Lung (tissue), 12 donors: ENCODE data around the gene STAC. TPM values are rescaled to one million over a fixed set of nuclear protein-coding genes. Genes with fewer than 3 reads are reported as not detected.

Experiments
- ATAC-seq: fragments of 200-7000 bp; cut with Tn5 transposase; one replicate; pipeline ENCODE4 v1.9.1; 2020; ENCODE audit warnings: moderate number of reproducible peaks; ENCODE audit not compliant: insufficient read depth, low FRiP score
- DNase-seq, 3 donors: peaks; one replicate each; pipeline ENCODE4 v3.0.0-alpha.2; 2013 to 2017
- H3K27ac ChIP-seq, 2 donors: one replicate each; pipeline ENCODE4 v1.5.1; 2013; ENCODE audit warnings: mild to moderate bottlenecking in 2 of 2, moderate library complexity in 2 of 2, control low read depth in 1 of 2, inconsistent platforms in 1 of 2, low read depth in 1 of 2, low read length in 1 of 2
- H3K27me3 ChIP-seq, 3 donors: one replicate each; pipeline ENCODE4 v1.5.1; 2013; ENCODE audit warnings: low read length in 2 of 3; ENCODE audit not compliant: control insufficient read depth in 3 of 3, insufficient read depth in 3 of 3
- H3K36me3 ChIP-seq, 4 donors: one replicate each; pipeline ENCODE4 v1.5.1; 2013; ENCODE audit warnings: low read length in 4 of 4, mild to moderate bottlenecking in 1 of 4, moderate library complexity in 1 of 4; ENCODE audit not compliant: control insufficient read depth in 4 of 4, insufficient read depth in 4 of 4
- H3K4me1 ChIP-seq, 5 donors: one replicate each; pipeline ENCODE4 v1.5.1; 2013; ENCODE audit warnings: low read length in 5 of 5, mild to moderate bottlenecking in 2 of 5, moderate library complexity in 1 of 5; ENCODE audit not compliant: control insufficient read depth in 5 of 5, insufficient read depth in 5 of 5
- H3K4me3 ChIP-seq: one replicate; pipeline ENCODE4 v1.5.1; 2013; ENCODE audit warnings: mild to moderate bottlenecking, control low read depth, moderate library complexity
- H3K9ac ChIP-seq, 2 donors: one replicate each; pipeline ENCODE4 v1.5.1; 2013; ENCODE audit warnings: low read length in 2 of 2, control low read depth in 1 of 2; ENCODE audit not compliant: insufficient read depth in 1 of 2
- H3K9me3 ChIP-seq, 4 donors: one replicate each; pipeline ENCODE4 v1.5.1; 2013; ENCODE audit warnings: low read length in 3 of 4, mild to moderate bottlenecking in 1 of 4, moderate library complexity in 1 of 4; ENCODE audit not compliant: control insufficient read depth in 4 of 4, insufficient read depth in 3 of 4
- CTCF ChIP-seq: IDR thresholded peaks from 2 replicates; pipeline ENCODE4 v1.5.1; 2012; ENCODE audit warnings: mild to moderate bottlenecking; ENCODE audit errors: control extremely low read depth, extremely low read depth
- WGBS, 2 donors: extraction: QIAGEN DNeasy Blood & Tissue Kit; methylation state at CpG; one replicate each; pipeline ENCODE4 v1.1.7; 2013; 5-methylcytosine and 5-hydroxymethylcytosine counted together
- polyA plus RNA-seq, 2 donors: library from polyadenylated mRNA; stranded (reverse); fragments of 200-250 nt; gene quantifications; one replicate each; pipeline ENCODE4 v1.2.1, GENCODE V29; 2013
- total RNA-seq, 2 donors: library from RNA; depleted of rRNA in 1 of 2; stranded (reverse); fragments of >200 nt in 1 of 2; gene quantifications; one replicate each; pipeline ENCODE4 v1.2.1, GENCODE V29; 2014 to 2021
- donor health status: control.
- donor health status: control.
- donor health status: Bipolar disorder and iron deficiency.
- donor health status: healthy.
- donor health status: DM: yes; HTN: yes; CAD: no.

The STAC gene
- total and polyA plus RNA-seq, 4 donors: 1.3 to 17.2 (median 5.7) TPM

- no peaks in the 10 kb centered on the region for H3K9me3 ChIP-seq
- TF ChIP-seq CTCF: no peak
- no peak overlapping the region for H3K27ac ChIP-seq
- H3K36me3 ChIP-seq: no peaks in the 10 kb centered on the region
- no peak for DNase-seq
- no peak for ATAC-seq
- H3K9ac ChIP-seq: no peak overlapping the region
- H3K4me1 ChIP-seq: peaks cover 0 to 7% (median 2%) of the 10 kb centered on the region in 5 donors
- no peak overlapping the region for H3K4me3 ChIP-seq
- WGBS, 2 donors: 87 to 93% methylated on average over 4 of the region's 4 CpGs
- no peaks in the 10 kb centered on the region for H3K27me3 ChIP-seq
These were observed 140.1 kb downstream of the STAC start for GRCh38 chr3:36520241-36521006.

GRCh38 chr3:36521007-36521379 is 140.7 kb downstream of the STAC start:
- no peaks in the 10 kb centered on the region for H3K27me3 ChIP-seq
- no peak for TF ChIP-seq CTCF
- ATAC-seq: no peak
- H3K27ac ChIP-seq: no peak overlapping the region
- H3K36me3 ChIP-seq: no peaks in the 10 kb centered on the region
- H3K9me3 ChIP-seq: no peaks in the 10 kb centered on the region
- no peak overlapping the region for H3K4me3 ChIP-seq
- DNase-seq: no peak
- peaks cover 0 to 7% (median 2%) of the 10 kb centered on the region in 5 donors for H3K4me1 ChIP-seq
- no peak overlapping the region for H3K9ac ChIP-seq
- WGBS, 2 donors: 80 to 84% methylated on average over 2 of the region's 2 CpGs

- ATAC-seq (no peak), DNase-seq (no peak)
- no peak for TF ChIP-seq CTCF
- 85 to 94% methylated on average over 3 of the region's 3 CpGs for WGBS, 2 donors
- Histone ChIP-seq H3K4me3 (no peak overlapping the region), H3K9me3 (peaks cover 0 to 1% (median 0%) of the 10 kb centered on the region in 4 donors), H3K27ac (no peak overlapping the region), H3K4me1 (peaks cover 0 to 2% (median 0%) of the 10 kb centered on the region in 5 donors), H3K9ac (no peak overlapping the region), H3K36me3 (no peaks in the 10 kb centered on the region), H3K27me3 (no peaks in the 10 kb centered on the region)
These were observed 144.3 kb downstream of the STAC start for GRCh38 chr3:36524560-36524959.
